IMR-90 (cell line): ENCODE measurements around the gene CUEDC2.

Experiments used
- BHLHE40 ChIP-seq: fragments of 150-350 bp; IDR thresholded peaks from 2 replicates; pipeline ENCODE4 v1.6.1; 2016; ENCODE audit warnings: mild to moderate bottlenecking, low read depth, low read length
- CEBPB ChIP-seq: IDR thresholded peaks from 2 replicates; pipeline ENCODE4 v1.6.1; 2012; ENCODE audit warnings: low read depth, low read length, improper control_type of control experiment
- CHD1 ChIP-seq: IDR thresholded peaks from 2 replicates; pipeline ENCODE4 v1.6.1; 2012; ENCODE audit warnings: low read depth, low read length, improper control_type of control experiment
- CTCF ChIP-seq: conservative IDR thresholded peaks from 2 replicates; pipeline ENCODE4 v1.5.1; 2012; ENCODE audit warnings: mild to moderate bottlenecking, low read depth, low read length, improper control_type of control experiment
- ELK1 ChIP-seq: fragments of 150-350 bp; IDR thresholded peaks from 2 replicates; pipeline ENCODE4 v1.6.1; 2016; ENCODE audit warnings: low read depth, mild to moderate bottlenecking, low read length, moderate library complexity, borderline replicate concordance
- FOS ChIP-seq: fragments of 150-350 bp; IDR thresholded peaks from 2 replicates; pipeline ENCODE4 v1.6.1; 2016; ENCODE audit warnings: low read depth, low read length
- MAFK ChIP-seq: IDR thresholded peaks from 2 replicates; pipeline ENCODE4 v1.6.1; 2012; ENCODE audit warnings: low read depth, low read length, improper control_type of control experiment
- MAZ ChIP-seq: IDR thresholded peaks from 2 replicates; pipeline ENCODE4 v1.6.1; 2012; ENCODE audit warnings: low read depth, mild to moderate bottlenecking, low read length, improper control_type of control experiment, moderate library complexity, borderline replicate concordance
- NFE2L2 ChIP-seq: fragments of 150-350 bp; IDR thresholded peaks from 2 replicates; pipeline ENCODE4 v1.6.1; 2016; ENCODE audit warnings: low read depth, mild to moderate bottlenecking, low read length
- POLR2A ChIP-seq: IDR thresholded peaks from 2 replicates; pipeline ENCODE4 v1.6.1; 2012; ENCODE audit warnings: mild to moderate bottlenecking, low read depth, low read length
- RCOR1 ChIP-seq: IDR thresholded peaks from 2 replicates; pipeline ENCODE4 v1.6.1; 2012; ENCODE audit warnings: mild to moderate bottlenecking, low read length, improper control_type of control experiment; ENCODE audit not compliant: insufficient replicate concordance
- SMC3 ChIP-seq: fragments of 150-350 bp; IDR thresholded peaks from 2 replicates; pipeline ENCODE4 v1.6.1; 2016; ENCODE audit warnings: low read depth, mild to moderate bottlenecking, antibody characterized with exemption, low read length, moderate library complexity
- USF2 ChIP-seq: fragments of 150-350 bp; IDR thresholded peaks from 2 replicates; pipeline ENCODE4 v1.6.1; 2017; ENCODE audit warnings: mild to moderate bottlenecking, antibody characterized with exemption, low read length, low read depth

GRCh38 chr10:102444851-102445250, 12.5 kb upstream of the CUEDC2 start:
- TF ChIP-seq CTCF, result no peak
- no peak for TF ChIP-seq BHLHE40
- no peak for TF ChIP-seq RCOR1
- no peak for TF ChIP-seq MAZ
- TF ChIP-seq POLR2A, result no peak
- no peak for TF ChIP-seq MAFK
- no peak for TF ChIP-seq SMC3
- TF ChIP-seq CHD1, result no peak
- no peak for TF ChIP-seq CEBPB
- TF ChIP-seq USF2, result no peak
- no peak for TF ChIP-seq NFE2L2
- TF ChIP-seq ELK1, result no peak
- TF ChIP-seq FOS, result no peak
